CD4-positive, alpha-beta T cell (primary cell): ENCODE data around the gene DENND1A. TPM values are rescaled to one million over a fixed set of nuclear protein-coding genes. Genes with fewer than 3 reads are reported as not detected.

ENCODE experiments used
- ATAC-seq: fragments of 200-7000 bp; cut with Tn5 transposase; one replicate; pipeline ENCODE4 v1.10.0; 2022; ENCODE audit warnings: mild to moderate bottlenecking; ENCODE audit not compliant: poor library complexity
- CTCF ChIA-PET: fragments of 350-600 bp; sonication (Branson Sonifier 250); formaldehyde crosslinking; loops from one replicate; lab custom pipeline; 2021; ENCODE audit warnings: antibody characterized with exemption, inconsistent platforms; lab: Charles Lee
- POLR2A ChIA-PET: fragments of 350-600 bp; sonication (Branson Sonifier 250); formaldehyde crosslinking; loops from one replicate; lab custom pipeline; 2021; ENCODE audit warnings: antibody characterized with exemption, inconsistent platforms; lab: Charles Lee
- DNase-seq, 14 experiments: peaks; one replicate each; pipeline ENCODE4 v3.0.0-alpha.2; 2013 to 2020; ENCODE audit warnings: mixed read lengths in 2 of 14
- H3K27ac ChIP-seq, 2 donors: one replicate each; pipeline versions ENCODE4 v1.5.1 to v1.7.0; 2013; ENCODE audit warnings: low read length in 2 of 2, low read depth in 1 of 2, mild to moderate bottlenecking in 1 of 2
- H3K27me3 ChIP-seq, 2 experiments: 1 replicate in 1 of 2; 2 replicates in 1 of 2; pipeline versions ENCODE4 v1.6.1 to v1.7.0; 2013; ENCODE audit warnings: low read length in 2 of 2, control low read depth in 1 of 2, mild to moderate bottlenecking in 1 of 2, moderate library complexity in 1 of 2; ENCODE audit not compliant: insufficient read depth in 2 of 2, control insufficient read depth in 1 of 2
- H3K36me3 ChIP-seq: one replicate; pipeline ENCODE4 v1.6.1; 2013; ENCODE audit warnings: low read length, control low read depth; ENCODE audit not compliant: insufficient read depth
- H3K4me1 ChIP-seq: one replicate; pipeline ENCODE4 v1.6.1; 2013; ENCODE audit warnings: low read length, control low read depth; ENCODE audit not compliant: insufficient read depth
- H3K4me3 ChIP-seq: one replicate; pipeline ENCODE4 v1.5.1; 2013; ENCODE audit warnings: mild to moderate bottlenecking, low read length, moderate library complexity
- H3K9me3 ChIP-seq, 2 experiments: 1 replicate in 1 of 2; 2 replicates in 1 of 2; pipeline versions ENCODE4 v1.6.1 to v1.7.0; 2013; ENCODE audit warnings: low read length in 2 of 2, mild to moderate bottlenecking in 2 of 2, control low read depth in 1 of 2, moderate library complexity in 1 of 2; ENCODE audit not compliant: control insufficient read depth in 1 of 2, insufficient read depth in 1 of 2
- H3K27ac Mint-ChIP-seq: one replicate; pipeline ENCODE4 v1.8.0; 2020; ENCODE audit warnings: mixed read lengths
- H3K27me3 Mint-ChIP-seq: one replicate; pipeline ENCODE4 v1.8.0; 2021; ENCODE audit warnings: mixed read lengths
- H3K36me3 Mint-ChIP-seq: one replicate; pipeline ENCODE4 v1.8.0; 2021; ENCODE audit warnings: low read depth, mixed read lengths
- H3K4me1 Mint-ChIP-seq: one replicate; pipeline ENCODE4 v1.8.0; 2021; ENCODE audit warnings: low read depth, mixed read lengths
- H3K4me3 Mint-ChIP-seq: one replicate; pipeline ENCODE4 v1.8.0; 2020; ENCODE audit warnings: mild to moderate bottlenecking, mixed read lengths
- H3K9me3 Mint-ChIP-seq: one replicate; pipeline ENCODE4 v1.8.0; 2020; ENCODE audit warnings: mixed read lengths
- CTCF ChIP-seq: fragments of 200-600 bp; IDR thresholded peaks from one replicate; pipeline ENCODE4 v1.8.0; 2022; ENCODE audit warnings: antibody characterized with exemption, mild to moderate bottlenecking
- intact Hi-C, 2 experiments: fragments of 100-400 bp; cut with DNase I in 1 of 2; cut with micrococcal nuclease in 1 of 2; formaldehyde crosslinking; loops; one replicate each; pipeline versions ENCODE4 v1.15.1 to v1.9.0; 2023 to 2025; cut with DNase I, micrococcal nuclease
- total RNA-seq, 174 experiments: library from RNA in 2 of 174; stranded (reverse) in 2 of 174; gene quantifications; one replicate each; pipeline ENCODE4 v1.2.3 and lab custom pipeline; 2021 to 2026

The DENND1A gene
- total RNA-seq, 2 experiments from 2014 or later: 20.0 to 20.6 TPM

GRCh38 chr9:123715258-123715657 is 214.7 kb downstream of the DENND1A start:
- CTCF ChIA-PET: no interaction called here
- H3K4me3 Mint-ChIP-seq: no peak overlapping the region
- peaks cover 8% of the 10 kb centered on the region for H3K36me3 Mint-ChIP-seq
- H3K9me3 Mint-ChIP-seq: no peaks in the 10 kb centered on the region
- no peak for TF ChIP-seq CTCF
- DNase-seq (no peak), ATAC-seq (no peak)
- H3K27ac Mint-ChIP-seq: no peak overlapping the region
- no peaks in the 10 kb centered on the region for H3K4me1 Mint-ChIP-seq
- no peak overlapping the region for H3K4me3 ChIP-seq
- no peaks in the 10 kb centered on the region for H3K9me3 ChIP-seq
- no peaks in the 10 kb centered on the region for H3K27me3 ChIP-seq
- intact Hi-C loops: no loop called here
- POLR2A ChIA-PET: interaction anchor here (0.6 kb wide), 1 partner anchor 1653 kb away, joined by 3 read pairs; no protein-coding TSS in a partner anchor
- no peaks in the 10 kb centered on the region for H3K4me1 ChIP-seq
- H3K27ac ChIP-seq: no peak overlapping the region
- no peaks in the 10 kb centered on the region for H3K36me3 ChIP-seq
- H3K27me3 Mint-ChIP-seq: no peaks in the 10 kb centered on the region

GRCh38 chr9:123713282-123713681 is 216.6 kb downstream of the DENND1A start:
- CTCF ChIA-PET: no interaction called here
- H3K4me3 Mint-ChIP-seq: no peak overlapping the region

GRCh38 chr9:123712399-123712798 is 217.5 kb downstream of the DENND1A start:
- H3K27ac ChIP-seq: no peak overlapping the region
- Mint-ChIP-seq H3K4me1 (no peaks in the 10 kb centered on the region), H3K9me3 (no peaks in the 10 kb centered on the region), H3K4me3 (no peak overlapping the region), H3K36me3 (peaks cover 9% of the 10 kb centered on the region), H3K27me3 (no peaks in the 10 kb centered on the region), H3K27ac (no peak overlapping the region)
- no peak for DNase-seq
- no peaks in the 10 kb centered on the region for H3K27me3 ChIP-seq
- H3K36me3 ChIP-seq: no peaks in the 10 kb centered on the region
- no peaks in the 10 kb centered on the region for H3K4me1 ChIP-seq
- TF ChIP-seq CTCF: no peak
- intact Hi-C loops: no loop called here
- ATAC-seq: no peak
- CTCF ChIA-PET: no interaction called here
- H3K9me3 ChIP-seq: no peaks in the 10 kb centered on the region
- POLR2A ChIA-PET: no interaction called here
- no peak overlapping the region for H3K4me3 ChIP-seq

More at GRCh38 chr9:123713282-123713681, 216.6 kb downstream of the DENND1A start:
- no peak for TF ChIP-seq CTCF
- ATAC-seq: no peak
- POLR2A ChIA-PET: no interaction called here
- intact Hi-C loops: no loop called here
- no peak overlapping the region for H3K27ac ChIP-seq
- H3K9me3 ChIP-seq: no peaks in the 10 kb centered on the region
- H3K27me3 ChIP-seq: no peaks in the 10 kb centered on the region
- H3K4me3 ChIP-seq: no peak overlapping the region
- Mint-ChIP-seq H3K9me3 (no peaks in the 10 kb centered on the region), H3K27ac (no peak overlapping the region), H3K36me3 (peaks cover 8% of the 10 kb centered on the region), H3K4me1 (no peaks in the 10 kb centered on the region), H3K27me3 (no peaks in the 10 kb centered on the region)
- DNase-seq: no peak
- no peaks in the 10 kb centered on the region for H3K36me3 ChIP-seq
- H3K4me1 ChIP-seq: no peaks in the 10 kb centered on the region
